Stimulated activated CD4-positive, alpha-beta T cell treated with anti-CD3 and anti-CD28 coated beads, Interleukin-12 subunit alpha, Interleukin-12 subunit beta, amount 100 ng/mL, for 48 hours (primary cell): ENCODE data around the gene FOCAD.
A peak's percentile ranks its signal among the peaks of the same experiment; 100 is the strongest.
"Not testable (repeated sequence)": the region's sequence is repeated elsewhere in the genome, so short reads cannot be mapped to it uniquely, and the experiment has no call there.

Source experiments
- DNase-seq, 3 donors: peaks; one replicate each; pipeline ENCODE4 v3.0.0-alpha.2; 2020; ENCODE audit warnings: low read depth in 2 of 3, low spot score in 1 of 3

Gene FOCAD

GRCh38 chr9:20671635-20672034, 12.4 kb upstream of the FOCAD start:
- DNase-seq, result no peak

- not testable (repeated sequence) for DNase-seq
These were observed 10.5 kb upstream of the FOCAD start for GRCh38 chr9:20673537-20673936.

- DNase-seq, result no peak
These were observed 2.6 kb upstream of the FOCAD start for GRCh38 chr9:20681467-20681866.

DNA sequence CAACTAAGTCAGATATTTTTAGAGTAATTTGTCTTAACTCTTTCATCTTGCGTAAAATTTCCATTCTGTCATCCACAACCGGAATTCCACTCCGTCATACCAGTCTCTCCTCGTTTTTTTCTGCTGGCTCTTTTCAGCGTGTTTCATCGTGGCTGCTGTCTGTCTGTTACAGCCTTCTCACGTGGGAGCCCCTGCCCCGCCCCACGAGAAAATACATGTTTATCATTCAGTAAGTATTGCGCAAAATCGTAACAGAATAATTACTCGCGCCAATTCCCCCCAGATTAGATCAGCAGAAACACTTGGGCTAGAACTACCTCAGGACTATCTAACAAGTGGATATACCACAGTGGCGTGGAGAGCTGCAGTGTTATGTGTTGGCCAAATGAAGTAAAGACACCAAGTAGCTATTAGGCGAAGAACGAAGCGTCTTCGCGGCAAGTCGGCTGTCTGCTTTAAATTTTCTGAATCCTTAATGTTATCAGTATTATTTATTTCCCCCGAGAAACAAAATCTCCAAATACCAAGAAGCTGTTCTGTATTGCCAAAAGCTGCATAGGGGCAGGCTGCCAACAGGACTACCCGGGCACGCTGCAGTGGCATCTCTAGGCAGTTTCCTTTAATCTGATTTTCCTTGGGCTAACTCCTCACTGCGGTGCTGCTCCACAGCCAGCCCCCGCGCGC, 566 bp upstream of the FOCAD start:
- DNase-seq, result peak; percentile 19 to 30 (median 25)

DNA sequence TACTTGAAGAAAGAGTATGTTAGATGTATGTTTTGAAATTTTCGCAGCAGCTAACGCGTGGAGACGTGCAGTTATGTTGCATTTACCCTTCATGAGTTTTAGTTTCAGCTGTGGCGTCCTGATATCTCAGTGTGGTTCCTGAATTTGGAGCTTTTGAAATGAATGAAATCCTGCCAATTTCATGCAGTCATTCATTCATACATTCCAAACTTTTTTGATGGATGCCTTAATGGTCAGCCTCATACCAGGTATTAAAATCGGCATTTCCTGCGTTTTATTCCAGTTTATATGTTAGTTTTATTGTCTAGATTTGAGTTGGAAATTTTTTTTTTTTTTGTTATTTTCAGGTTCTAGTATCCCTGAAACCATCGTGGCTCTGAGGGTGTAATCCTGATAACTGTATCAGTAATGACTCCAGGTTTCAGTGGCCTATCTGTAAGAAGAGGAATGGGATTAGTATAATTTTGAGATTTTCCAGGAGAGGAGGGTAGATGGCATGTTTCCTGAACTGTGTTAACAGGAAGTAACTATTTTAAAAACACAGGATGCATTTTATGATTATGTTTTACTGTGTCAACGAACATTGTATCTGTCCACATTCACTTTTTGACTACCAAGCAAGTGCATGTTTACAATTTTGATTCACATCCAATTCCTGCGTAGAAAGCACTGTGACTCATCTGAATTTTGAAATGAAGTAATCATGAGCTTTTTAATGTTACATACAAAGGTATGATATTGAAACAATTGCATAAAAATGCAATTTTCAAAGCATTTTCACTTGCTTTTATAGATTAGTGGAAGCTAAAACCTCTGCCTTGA, 1.0 kb downstream of the FOCAD start:
- DNase-seq, result no peak

DNA sequence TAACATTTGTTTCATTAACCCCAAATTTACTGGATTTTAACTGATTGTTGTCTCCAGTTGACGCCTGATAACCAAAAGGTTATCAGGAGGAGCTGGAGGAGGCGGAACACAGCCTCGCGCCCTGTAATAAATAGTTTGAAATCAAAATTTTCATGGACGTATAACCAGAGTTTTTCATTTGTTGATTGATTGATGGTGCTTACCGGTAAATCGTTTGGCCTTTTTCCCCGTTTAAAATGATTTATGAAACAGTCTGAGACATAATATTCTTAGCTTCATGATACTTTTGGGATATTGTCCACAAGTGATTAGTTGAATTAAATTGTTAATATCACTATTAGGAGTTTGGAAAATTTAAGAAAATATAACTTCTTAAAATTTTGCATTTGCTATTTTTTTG, 1.7 kb downstream of the FOCAD start:
- no peak for DNase-seq

- DNase-seq, result no peak
These were observed 5.8 kb downstream of the FOCAD start for GRCh38 chr9:20689833-20690232.

DNA sequence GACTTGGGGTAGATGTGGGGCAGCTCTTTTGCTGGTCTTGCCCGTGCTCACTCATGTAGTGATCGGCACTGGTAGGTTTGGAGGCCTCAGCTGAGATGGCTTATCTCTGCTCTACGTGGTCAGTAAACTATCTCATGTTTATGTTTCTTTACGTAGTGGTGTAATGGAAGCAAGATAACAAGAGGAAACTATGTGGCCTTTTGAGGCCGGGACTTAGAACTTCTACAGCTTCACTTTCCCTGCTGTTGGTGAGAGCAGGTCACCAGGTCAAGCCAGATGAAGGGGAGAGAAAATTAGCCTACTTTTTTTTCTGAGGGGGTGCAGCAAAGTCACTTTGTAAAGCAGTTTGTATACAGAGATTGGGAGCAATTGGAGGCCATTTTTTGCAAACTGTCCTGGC, 8.5 kb downstream of the FOCAD start:
- no peak for DNase-seq

DNA sequence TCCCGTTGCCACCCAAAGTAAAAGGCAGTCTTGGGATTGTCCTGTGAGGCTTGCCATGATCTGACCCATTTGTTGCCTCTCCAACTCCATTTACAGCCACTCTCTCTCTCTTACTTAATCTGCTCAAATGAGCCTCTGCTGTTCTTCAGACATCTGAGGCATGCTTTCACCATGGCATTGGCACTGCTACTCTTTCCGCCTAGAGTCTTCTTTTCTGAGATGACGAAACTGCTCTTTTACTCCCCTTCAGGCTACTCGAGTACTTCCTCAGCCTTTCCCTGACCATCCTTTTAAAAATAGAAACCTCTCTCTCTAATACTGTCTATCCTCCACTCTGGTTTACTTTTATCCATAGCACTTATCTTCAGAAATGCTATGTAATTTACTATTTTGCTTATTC, 9.0 kb downstream of the FOCAD start:
- no peak for DNase-seq

DNA sequence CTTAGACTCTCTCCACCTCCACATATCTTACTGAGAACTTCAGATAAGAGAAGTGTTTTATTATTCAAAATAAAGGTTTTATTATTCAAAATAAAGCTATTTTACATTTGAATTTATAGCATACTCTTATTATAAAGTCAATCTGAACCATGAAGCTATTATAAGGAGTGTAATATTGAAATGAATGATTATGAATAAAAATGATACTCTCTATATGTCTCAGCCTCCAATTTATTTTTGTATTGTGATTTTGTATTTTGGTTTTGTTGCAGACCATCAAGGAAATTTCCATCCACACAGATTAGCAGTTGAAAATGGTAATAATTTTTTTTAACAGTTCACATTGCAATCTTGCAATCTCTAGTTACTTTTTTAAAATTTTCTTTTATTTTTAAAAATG, 10.2 kb downstream of the FOCAD start:
- no peak for DNase-seq

GRCh38 chr9:20697021-20697719, 13.1 kb downstream of the FOCAD start:
- DNase-seq, result no peak

GRCh38 chr9:20698782-20699181, 14.7 kb downstream of the FOCAD start:
- no peak for DNase-seq

- DNase-seq, result no peak
These were observed 17.0 kb downstream of the FOCAD start for GRCh38 chr9:20701060-20701459.

DNA sequence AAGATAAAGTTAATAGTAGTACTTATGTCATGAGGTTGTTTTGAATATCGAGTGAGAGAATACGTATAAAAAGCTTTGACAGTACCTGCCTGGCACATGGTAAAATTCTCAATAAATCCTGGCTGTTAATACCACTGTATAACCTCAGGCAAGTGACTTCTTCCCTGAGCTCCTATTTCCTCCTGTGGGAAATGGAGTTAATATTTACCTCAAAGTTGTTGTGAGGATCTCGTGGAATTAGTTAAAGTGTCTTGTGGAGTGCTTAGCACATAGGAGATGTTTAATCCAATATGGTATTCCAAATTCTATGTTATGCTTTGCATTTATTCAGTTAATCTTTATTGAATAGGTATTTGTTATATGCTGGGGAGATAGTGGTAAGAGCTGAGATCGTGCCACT, 18.5 kb downstream of the FOCAD start:
- DNase-seq, result no peak

DNA sequence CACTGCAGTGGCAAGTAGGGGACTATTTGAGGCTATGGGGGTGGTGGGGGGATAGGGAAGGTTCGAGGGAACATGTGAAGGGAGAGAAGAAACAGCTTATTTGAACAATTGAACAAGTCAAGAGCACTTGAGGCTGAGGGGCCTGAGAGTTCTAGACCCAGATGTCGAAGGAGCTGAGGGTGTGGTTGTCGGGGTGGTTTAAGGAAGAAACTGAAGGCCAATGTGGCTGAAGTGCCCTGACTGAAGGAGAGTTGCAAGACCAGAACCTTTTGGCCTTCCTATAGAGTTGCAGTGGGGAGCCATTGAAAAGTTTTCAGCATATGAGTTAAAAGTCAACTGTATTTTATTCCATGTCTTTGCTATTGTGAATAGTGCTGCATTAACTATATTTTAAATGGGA, 19.1 kb downstream of the FOCAD start:
- no peak for DNase-seq

DNA sequence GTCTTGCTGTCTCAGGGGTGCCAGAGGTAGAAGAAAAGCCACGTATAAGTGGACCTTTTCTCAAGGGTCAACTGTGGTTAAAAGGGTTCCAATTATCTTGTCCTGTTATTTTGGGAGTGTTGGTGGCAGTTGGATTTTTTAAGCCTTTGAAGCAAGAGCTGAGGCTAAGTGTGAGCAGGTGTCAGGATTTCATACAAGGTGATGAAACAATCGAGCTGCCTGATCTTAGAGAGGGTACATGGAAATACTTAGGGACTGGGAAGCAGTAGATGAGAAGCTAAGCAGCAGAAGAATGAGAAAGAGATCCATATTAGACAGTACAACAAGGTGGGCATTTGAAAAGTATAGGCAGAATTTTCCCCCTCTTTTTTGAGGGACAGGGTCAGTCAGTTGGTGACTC, 23.6 kb downstream of the FOCAD start:
- no peak for DNase-seq

DNA sequence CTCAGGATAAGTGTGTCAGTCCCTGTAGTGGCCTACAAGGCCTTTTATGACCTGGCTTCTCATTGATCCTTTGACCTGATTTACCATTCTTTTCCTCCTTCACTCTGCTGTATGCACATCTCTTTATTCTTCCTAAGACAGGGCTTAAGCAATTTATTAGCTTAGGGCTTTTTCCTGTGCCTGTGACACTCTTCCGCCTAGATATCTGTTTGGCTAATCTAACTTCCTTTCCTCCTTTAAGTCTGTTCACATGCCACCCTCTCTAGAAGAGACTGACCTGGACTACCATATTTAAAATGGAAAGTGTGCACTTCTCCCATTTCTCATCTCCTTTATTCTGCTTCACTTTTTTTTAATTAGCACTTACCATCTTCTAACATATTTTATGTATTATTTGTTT, 29.1 kb downstream of the FOCAD start:
- no peak for DNase-seq

- no peak for DNase-seq
These were observed 30.7 kb downstream of the FOCAD start for GRCh38 chr9:20714442-20715415.

GRCh38 chr9:20722221-20722620, 38.2 kb downstream of the FOCAD start:
- DNase-seq, result no peak

DNA sequence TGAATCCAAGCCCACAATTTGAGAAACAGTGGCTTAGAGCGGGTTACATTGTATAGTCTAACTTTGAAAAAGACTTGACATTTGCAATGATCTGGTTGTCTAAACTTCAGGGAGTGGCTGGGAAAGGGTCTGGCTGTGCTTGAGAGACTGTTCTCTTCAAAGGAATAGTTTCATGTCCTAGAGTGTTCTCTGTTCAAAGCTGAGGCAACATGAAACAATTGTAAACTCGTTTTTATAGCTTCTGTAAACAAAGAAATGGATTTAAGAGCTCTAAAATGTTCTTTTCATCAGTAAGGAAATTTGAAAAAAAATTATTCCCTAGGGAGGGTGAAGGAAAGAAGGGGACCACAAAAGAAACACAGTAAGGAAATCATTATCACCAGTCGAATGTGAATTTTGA, 41.6 kb downstream of the FOCAD start:
- no peak for DNase-seq

DNA sequence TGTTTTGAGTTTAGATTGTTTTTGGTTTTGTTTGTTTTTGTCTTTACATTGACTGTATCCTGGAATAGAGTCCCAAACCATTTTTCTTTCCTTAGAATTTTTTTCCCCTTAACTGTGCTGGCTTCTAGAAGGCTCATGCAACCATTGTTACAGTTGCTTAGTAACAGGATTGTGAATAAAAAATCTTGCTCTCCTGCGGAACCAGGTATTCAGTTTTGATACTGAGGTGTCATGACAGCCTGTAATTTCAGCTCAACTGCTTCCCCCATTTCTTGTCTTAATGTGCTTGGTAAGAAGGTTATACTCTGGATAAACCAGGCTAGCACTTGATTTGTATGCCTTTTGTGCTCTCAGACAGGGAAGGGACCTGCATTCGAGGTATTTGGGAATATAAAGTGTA, 42.1 kb downstream of the FOCAD start:
- no peak for DNase-seq
